Activated naive CD8-positive, alpha-beta T cell treated with anti-CD3 and anti-CD28 coated beads, Interleukin-2, amount 50 U/mL, for 24 hours (primary cell): Measurements from ENCODE around the gene GALR1.

Source experiments
- ATAC-seq: fragments of 150-1000 bp; cut with Tn5 transposase; one replicate; pipeline ENCODE4 v1.10.0; 2021
- DNase-seq: peaks from one replicate; pipeline ENCODE4 v3.0.0; 2021
- H3K27ac Mint-ChIP-seq: one replicate; pipeline ENCODE4 v1.8.0; 2021; ENCODE audit warnings: mild to moderate bottlenecking, mixed read lengths
- H3K27me3 Mint-ChIP-seq: one replicate; pipeline ENCODE4 v1.8.0; 2021; ENCODE audit warnings: mixed read lengths
- H3K36me3 Mint-ChIP-seq: one replicate; pipeline ENCODE4 v1.8.0; 2021; ENCODE audit warnings: low read depth, mixed read lengths
- H3K4me1 Mint-ChIP-seq: one replicate; pipeline ENCODE4 v1.8.0; 2021; ENCODE audit warnings: mixed read lengths
- H3K4me3 Mint-ChIP-seq: one replicate; pipeline ENCODE4 v1.8.0; 2021; ENCODE audit warnings: mild to moderate bottlenecking, moderate library complexity, mixed read lengths
- H3K9me3 Mint-ChIP-seq: one replicate; pipeline ENCODE4 v1.8.0; 2021; ENCODE audit warnings: mixed read lengths

Gene GALR1

DNA sequence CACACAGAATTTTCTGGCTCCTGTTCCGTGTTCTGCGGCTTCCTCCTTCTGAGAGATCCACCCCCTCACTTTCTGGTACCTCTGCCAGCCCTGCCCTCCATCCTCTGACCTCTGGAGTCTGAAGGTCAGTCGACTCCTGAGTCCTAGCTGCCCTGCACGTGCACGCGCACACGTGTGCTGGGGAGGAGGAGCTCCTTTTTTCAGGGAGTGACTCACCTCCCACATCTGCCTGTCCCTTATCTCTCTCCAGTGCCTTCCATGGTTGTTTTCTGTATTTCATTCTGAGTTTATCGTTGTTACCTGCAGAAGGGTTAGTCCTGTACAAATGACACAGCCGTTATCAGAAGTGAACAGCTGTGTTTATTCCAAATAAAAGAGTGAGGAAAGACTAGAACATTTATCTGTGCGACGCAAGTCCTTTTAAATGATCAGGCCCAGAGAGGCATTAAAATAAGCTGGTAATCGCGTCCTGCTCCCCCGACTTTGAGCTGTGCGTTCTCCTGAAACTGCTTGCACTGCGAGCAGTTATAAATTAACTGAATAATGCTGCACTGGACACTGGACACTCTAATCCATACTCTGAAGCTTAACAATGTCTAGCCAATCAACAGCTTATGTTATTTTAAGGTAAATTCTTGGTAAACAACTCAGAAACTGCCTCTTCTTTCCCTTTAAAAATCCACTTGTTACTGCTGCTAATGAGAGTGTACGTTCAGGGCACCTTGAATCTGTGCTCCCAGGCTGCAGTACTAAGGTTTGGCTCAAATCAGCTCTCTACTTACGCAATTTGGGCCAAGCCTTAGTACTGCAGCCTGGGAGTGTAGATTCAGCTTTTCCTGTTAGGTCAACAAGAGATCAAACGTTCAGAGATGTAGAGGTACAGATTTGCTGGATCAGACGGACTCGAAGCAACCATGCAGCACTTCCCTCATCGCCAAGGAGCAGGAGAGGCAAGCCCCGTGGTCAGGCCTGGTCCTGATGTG lies 72.5 kb downstream of the GALR1 start:
- no peak for DNase-seq
- Mint-ChIP-seq H3K9me3 (no peaks in the 10 kb centered on the region), H3K4me1 (no peaks in the 10 kb centered on the region), H3K27me3 (peaks cover 18% of the 10 kb centered on the region), H3K4me3 (no peak overlapping the region), H3K36me3 (no peaks in the 10 kb centered on the region), H3K27ac (no peak overlapping the region)
- no peak for ATAC-seq

DNA sequence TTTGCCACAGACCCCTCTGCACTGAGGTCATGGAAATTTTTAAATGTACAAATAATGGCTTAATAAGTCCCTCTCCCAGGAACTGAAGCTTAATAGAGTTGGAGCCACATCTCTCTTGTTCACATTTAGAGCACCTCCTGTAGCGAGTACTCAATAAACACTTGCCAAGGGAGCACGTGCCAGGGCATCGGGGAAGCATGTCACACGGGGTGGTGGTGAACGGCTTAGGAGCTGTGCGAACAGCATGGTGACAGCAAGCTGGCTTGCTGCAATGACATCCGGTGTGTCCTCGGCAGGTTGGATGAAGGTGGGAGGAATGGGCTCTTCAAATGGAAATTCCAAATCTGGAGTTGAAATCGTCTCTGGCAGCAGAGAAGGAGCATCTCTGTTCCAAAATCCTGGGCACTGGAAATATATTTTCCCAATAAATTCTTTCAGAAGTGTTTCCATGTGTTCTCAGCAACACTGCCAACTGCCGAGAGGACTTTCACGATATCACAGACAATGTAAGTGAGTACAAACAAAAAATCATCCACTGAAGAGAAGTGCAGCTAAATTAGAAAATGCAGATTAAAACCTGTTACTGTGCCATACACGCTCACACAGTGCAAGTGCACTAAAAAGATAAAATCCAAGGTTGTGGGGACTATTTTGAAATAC lies 74.1 kb downstream of the GALR1 start:
- H3K27me3 Mint-ChIP-seq = peaks cover 18% of the 10 kb centered on the region
- no peak overlapping the region for H3K27ac Mint-ChIP-seq
- ATAC-seq = no peak
- no peaks in the 10 kb centered on the region for H3K4me1 Mint-ChIP-seq
- no peaks in the 10 kb centered on the region for H3K36me3 Mint-ChIP-seq
- DNase-seq = no peak
- H3K4me3 Mint-ChIP-seq = no peak overlapping the region
- H3K9me3 Mint-ChIP-seq = peaks cover 4% of the 10 kb centered on the region
